NCI-H2029 treated with DMSO at 0.1 percent for 48 hours (cell line): ENCODE data around the gene COL20A1.

Source experiments
- DNase-seq: peaks from one replicate; lab custom pipeline; 2025; lab: John Stamatoyannopoulos, UW

The COL20A1 gene

DNA sequence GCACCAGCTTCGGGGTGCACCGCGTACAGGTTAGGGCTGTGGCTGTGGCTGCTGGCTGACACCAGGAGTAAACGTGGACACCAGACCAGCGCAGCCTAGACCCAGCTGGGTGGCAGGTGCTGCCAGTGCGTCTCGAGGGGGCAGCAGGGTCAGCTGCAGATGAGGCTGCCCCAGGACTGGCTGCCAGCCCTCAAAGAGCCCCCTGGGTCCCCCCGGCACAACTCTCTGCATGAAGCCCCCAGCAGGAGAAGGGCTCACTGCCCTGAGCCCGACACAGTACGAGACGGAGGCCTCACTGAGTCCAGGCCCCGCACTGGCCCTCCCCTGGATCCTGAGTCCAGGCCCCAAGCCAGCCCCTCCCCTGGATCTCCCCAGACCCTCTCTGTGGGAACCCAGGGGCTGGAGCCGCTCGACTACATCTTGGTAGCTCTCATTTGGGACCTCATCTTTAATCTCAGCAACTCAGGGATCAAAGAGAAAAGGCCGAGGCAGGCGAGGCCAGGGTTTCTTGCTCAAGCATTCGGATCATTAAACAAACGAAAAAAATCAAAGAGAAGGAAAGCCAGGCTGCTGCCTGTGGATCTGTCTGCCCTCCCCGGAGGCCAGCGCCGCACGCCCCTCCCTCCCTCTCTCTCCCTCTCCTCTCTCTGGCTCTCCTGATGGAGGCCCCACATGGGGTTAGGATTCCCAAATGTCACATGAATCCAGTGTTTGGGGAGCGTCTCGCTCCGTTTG, 31.8 kb upstream of the COL20A1 start:
- no peak for DNase-seq

DNA sequence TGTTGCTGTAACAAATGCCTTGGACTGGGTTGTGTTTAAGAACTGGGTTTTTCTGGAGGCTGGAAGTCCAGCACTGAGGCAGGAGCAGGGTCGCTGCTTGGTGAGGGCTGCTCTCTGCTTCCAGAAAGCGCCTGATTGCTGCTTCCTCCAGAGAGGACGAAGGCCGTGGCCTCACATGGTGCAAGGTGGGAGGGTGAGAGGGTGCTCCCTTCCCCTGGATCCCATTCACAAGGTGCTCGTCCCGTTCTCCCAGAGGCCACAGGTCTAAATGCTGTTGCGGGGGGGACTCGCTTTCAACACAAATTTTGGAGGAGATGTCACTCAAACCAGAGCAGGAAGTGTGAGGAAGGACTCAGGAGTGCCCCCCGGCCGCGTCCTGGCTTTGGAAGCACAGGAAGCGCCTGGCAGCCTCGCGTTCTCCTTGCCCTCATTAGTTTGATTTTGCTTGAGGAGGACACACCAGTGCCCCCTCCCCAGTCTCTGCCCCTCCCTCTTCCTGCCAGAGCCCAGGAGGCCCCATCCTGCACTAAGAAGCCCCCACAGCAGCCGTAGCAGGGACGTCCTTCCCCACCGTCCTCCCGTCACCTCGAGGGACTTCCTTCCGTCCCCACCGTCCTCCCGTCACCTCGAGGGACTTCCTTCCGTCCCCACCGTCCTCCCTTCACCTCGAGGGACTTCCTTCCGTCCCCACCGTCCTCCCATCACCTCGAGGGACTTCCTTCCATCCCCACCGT, 31.0 kb upstream of the COL20A1 start:
- DNase-seq, result no peak

GRCh38 chr20:63262836-63263235, 30.1 kb upstream of the COL20A1 start:
- no peak for DNase-seq

DNA sequence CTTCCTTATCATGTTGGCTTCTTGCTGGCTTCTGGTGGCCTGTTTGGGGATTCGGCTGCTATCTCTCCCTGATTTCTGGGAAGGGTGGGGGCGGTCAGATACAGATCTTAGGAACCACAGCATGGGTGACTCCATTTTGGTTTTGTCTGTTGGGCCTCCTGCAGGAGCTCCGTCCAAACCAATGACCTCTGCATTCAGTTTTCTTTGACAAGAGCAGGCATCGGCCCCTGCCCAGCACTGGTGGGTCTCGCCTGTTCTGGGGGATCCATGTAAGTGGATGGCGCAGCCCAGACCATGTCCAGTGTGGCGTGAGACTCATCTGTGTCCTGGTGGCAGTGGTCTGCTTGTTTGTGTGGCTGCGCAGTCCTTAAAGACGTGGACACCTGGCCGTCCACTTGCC, 29.0 kb upstream of the COL20A1 start:
- no peak for DNase-seq

DNA sequence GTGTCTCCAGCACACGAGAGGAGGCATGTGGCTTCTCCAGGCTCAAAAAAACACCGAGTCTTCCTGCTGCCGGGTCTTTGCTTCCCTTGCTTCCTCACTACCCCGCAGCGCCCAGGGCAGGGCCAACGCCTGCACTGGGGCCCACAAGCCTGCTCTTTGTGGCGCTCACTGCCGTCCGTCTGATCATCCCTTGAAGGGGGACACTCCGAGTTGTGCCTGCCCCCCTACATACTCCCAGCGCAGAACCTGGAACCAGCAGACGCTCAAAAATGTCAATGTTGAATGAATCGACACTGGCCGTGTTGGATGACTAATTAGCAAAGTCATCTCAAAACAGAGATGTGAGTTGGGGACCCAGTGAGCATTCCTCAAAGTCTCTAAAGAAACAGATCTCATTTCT, 28.5 kb upstream of the COL20A1 start:
- DNase-seq, result no peak

GRCh38 chr20:63265891-63266515, 27.0 kb upstream of the COL20A1 start:
- no peak for DNase-seq

DNA sequence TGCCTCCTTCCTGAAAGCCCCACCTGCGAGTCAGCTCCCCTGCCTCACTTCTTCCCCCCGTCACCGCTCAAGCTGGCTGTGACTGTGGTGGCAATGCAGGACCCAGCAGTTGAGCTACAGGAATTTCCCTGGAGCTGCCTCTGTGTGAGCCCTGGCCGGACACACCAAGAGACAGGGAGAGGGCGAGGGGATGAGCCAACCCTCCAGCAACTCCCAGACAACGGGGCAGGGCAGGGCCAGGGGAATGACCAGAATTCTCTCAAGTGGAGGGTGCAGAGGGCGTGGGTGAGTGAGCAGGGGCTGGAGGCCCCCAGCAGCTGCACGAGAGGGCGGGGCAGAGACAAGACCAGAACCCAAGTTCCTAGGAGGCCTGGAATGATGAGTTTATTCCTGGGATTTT, 25.3 kb upstream of the COL20A1 start:
- DNase-seq, result no peak

DNA sequence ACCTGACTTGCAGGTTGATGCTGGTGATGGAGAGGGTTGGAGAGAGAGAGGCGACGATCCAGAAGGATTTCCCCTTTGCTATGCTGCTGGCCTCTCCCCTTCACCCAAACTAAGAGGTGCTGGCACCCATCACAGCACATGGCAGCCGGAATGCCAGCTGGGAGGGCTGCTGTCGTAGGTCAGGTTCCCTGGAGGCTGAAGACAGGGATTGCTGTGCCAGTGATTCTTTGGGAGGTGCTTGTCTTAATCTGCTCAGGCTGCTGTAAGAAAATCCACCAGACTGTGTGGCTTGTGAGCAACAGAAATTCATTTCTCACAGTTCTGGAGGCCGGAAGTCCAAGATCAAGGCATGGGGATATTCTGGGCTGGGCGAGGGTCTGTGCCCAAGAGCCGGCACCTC, 24.7 kb upstream of the COL20A1 start:
- DNase-seq, result no peak

DNA sequence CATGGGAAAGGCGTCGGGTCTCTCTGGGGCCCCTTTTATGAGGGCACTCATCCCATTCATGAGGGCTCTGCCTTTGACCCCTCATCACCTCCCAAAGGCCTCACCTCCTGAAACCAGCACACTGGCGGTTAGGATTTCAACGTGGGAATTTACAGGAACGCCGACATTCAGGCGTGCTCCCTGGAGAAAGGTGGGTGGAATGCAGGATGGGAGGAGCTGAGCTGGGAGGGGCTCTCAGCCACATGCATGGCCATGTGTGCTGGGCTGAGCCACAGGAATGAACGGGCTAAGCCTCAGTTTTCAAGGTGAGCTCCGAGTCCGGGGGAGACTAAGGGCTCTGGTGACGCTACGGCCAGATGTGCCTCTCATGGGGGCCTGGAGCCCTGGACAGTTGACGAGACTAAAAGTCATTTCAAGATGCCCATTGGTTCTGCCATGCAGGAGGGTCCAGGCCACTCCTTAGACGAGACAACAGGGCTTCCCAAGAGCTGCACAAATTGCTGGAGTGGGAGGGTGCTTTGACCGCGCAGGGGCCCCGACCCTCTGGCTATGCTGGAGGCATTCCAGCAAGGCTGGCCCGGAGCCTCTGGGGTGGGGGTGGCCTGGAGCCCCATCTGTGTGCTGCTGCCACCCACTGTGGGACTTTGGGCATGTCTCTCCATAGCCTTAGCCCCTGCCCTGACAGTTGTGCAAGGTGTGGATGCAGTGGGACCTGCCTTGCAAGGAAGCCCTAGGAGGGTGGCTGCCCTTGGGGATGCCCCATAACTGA, 24.1 kb upstream of the COL20A1 start:
- no peak for DNase-seq

- no peak for DNase-seq
These were observed 23.3 kb upstream of the COL20A1 start for GRCh38 chr20:63269724-63270123.

GRCh38 chr20:63270606-63271325, 22.2 kb upstream of the COL20A1 start:
- no peak for DNase-seq

GRCh38 chr20:63272105-63273058, 20.6 kb upstream of the COL20A1 start, which contains the start of gene ARFGAP1:
Gene ARFGAP1 (plus strand): TSS chr20:63272813. CDS start chr20:63275581, 2,768 bp downstream.
- peak; percentile 23 for DNase-seq

DNA sequence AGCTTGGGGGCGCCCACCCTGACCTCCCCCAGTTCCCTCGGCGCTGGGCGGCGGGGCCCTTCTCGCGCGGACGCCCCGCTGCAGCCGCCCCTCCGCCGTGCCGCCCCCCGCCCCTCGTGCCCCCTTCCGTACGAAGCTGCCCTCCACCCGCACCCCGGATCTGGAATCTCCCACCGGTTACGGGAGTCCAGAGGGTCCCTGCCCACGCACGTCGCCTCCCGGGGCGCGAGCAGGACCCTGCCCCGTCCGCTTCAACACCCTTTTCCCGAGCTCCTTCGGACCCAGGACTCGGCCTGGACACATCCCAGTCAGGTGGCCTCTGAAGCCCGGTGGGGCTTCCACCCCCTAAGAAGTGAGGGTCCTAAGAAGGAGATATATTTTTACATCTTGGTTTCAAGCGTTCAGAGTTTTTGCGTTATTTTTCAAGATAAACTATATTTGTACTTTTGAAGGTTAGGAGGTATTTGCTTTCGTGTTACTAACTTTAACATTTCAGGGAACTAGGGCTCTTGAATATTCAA, 19.9 kb upstream of the COL20A1 start:
- DNase-seq, result no peak

DNA sequence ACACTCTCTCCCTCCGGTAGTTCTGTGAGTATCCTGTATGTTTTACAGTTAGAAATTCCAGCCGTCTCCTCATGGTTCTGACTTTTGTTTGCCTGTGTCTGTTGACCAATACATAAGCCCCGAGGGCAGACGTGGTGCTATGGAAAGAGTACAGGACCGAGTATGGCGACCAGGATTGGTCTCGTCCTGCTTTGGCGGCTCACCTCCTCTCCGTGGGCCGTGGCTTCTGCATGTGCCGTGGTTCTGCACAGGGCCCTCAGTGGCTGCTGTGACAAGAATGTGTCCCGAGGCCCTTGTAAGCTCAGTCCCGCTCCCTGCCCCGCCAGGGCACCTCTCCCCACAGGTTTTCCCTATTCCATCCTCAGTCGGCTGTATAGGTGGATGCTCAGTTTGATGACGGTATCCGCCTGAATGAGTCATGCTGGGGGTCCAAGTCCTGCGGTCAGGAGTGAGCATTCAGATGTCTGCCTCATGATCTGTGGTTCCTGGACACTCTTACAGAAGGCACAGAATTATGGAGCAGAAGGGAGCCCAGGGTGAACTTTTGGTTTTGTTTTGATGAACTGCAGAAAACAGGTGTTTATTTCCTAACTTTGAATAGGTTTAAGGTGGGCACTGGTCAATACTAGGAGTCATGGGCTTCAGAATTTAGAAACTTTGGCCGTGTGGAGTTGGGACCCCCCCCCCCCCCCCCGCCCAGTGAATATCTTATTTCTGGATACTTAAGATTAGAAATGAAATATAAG, 19.2 kb upstream of the COL20A1 start:
- DNase-seq, result no peak

GRCh38 chr20:63274381-63275228, 18.4 kb upstream of the COL20A1 start:
- DNase-seq, result no peak

- DNase-seq, result no peak
These were observed 17.2 kb upstream of the COL20A1 start for GRCh38 chr20:63275825-63276224.

GRCh38 chr20:63276956-63277355, 16.0 kb upstream of the COL20A1 start:
- no peak for DNase-seq

DNA sequence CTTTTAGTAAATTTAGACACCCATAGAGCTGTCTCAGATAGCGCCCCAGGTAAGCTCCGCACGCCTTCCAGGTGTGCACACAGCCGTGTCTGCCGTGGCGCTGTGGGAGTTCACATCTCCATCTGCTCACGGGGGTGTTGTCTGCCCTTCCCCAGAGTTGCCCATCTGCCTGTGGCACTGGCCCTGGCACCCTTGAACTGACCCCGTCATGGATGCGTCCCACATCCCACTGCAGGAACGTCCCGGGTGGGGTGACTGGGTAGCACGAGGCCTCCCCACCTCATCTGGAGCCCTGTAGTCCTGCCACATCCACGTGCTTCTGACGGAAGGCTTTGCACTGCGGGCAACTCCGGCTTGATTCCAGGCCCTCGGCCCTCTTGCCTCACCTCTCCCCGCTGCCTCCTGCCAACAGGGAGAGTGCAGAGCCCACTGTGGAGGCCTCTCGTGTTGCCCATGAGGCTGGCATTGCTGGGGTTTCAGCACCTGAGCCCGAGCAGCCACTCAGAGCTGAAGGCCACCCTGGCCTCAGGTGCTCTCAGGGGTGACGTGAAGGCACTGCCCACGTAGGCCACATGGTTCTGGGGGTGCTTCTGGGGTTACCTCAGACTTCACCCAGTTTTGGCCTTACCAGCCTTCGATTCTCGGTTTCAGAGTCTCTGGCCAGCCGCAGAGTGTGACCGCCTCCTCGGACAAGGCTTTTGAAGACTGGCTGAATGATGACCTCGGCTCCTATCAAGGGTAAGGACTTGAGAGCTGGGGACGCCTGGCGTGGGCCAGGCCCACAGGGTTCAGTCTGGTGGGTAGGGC, 15.3 kb upstream of the COL20A1 start:
- DNase-seq, result no peak
